ENCODE data around the gene CRACR2A.

The CRACR2A gene

DNA sequence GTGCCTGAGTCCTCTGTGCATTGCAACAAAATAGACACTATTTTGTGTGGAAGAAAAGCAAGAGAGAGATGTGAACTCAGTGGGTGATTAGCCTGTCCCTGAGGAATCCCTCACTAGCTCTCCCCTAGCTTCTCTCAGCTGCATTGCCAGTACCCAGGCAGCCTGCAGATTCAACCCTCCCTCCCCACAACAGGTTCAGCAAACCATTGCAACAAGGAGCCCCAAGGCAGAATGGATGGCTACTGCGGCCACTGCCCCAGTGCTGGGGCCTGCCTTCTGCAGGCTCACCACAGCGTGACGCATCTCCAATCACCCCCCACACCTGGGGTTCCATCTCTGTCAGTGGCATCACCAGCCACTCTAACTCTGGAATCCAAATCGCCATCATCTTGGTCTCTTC lies 2.3 kb downstream of the CRACR2A start:
- no peaks in the 10 kb centered on the region for H3K9me3 ChIP-seq (replicated peaks; ENCODE audit: insufficient read depth, low read length)
- H3K79me2 ChIP-seq (ENCODE audit: low read length): peaks cover 38% of the 10 kb centered on the region
- no peak for DNase-seq
- H3K27ac ChIP-seq (ENCODE audit: low read length): no peak overlapping the region
- no peaks in the 10 kb centered on the region for H3K36me3 ChIP-seq (replicated peaks; ENCODE audit: insufficient read depth, low read length)
- H2AFZ ChIP-seq (ENCODE audit: low read length): no peak overlapping the region
- no peaks in the 10 kb centered on the region for H3K9me2 ChIP-seq (replicated peaks; ENCODE audit: insufficient read depth, low read length)
- H4K20me1 ChIP-seq (ENCODE audit: insufficient read depth, low read length): no peaks in the 10 kb centered on the region
- TF ChIP-seq EZH2 (optimal IDR thresholded peaks at IDR 0.05; ENCODE audit: low read depth, low read length): no peak
- no peak for TF ChIP-seq EZH2phosphoT487 (IDR thresholded peaks at IDR 0.05; ENCODE audit: low read length)
- no peak for TF ChIP-seq CTCF (IDR thresholded peaks at IDR 0.05; ENCODE audit: low read length)
- no peak overlapping the region for H3K4me2 ChIP-seq (ENCODE audit: low read depth, low read length)
- no peaks in the 10 kb centered on the region for H3K27me3 ChIP-seq (replicated peaks; ENCODE audit: insufficient read depth, low read length)
- peaks cover 12% of the 10 kb centered on the region; the same call in 1 of the 2 replicates for H3K4me1 ChIP-seq (ENCODE audit: low read length)
- peaks cover 4% of the 10 kb centered on the region; the same call in 1 of the 2 replicates for H3F3A ChIP-seq (ENCODE audit: insufficient read depth, low read length)
- H3K9ac ChIP-seq (ENCODE audit: low read length): no peak overlapping the region
- H3K4me3 ChIP-seq (ENCODE audit: low read length): no peak overlapping the region

- Histone ChIP-seq H3K9ac (ENCODE audit: low read length) (no peak overlapping the region), H4K20me1 (ENCODE audit: insufficient read depth, low read length) (no peaks in the 10 kb centered on the region), H3K79me2 (ENCODE audit: low read length) (peaks cover 43% of the 10 kb centered on the region), H3K9me3 (replicated peaks; ENCODE audit: insufficient read depth, low read length) (no peaks in the 10 kb centered on the region), H3K4me3 (ENCODE audit: low read length) (no peak overlapping the region), H2AFZ (ENCODE audit: low read length) (no peak overlapping the region), H3K9me2 (replicated peaks; ENCODE audit: insufficient read depth, low read length) (no peaks in the 10 kb centered on the region), H3K4me1 (ENCODE audit: low read length) (peaks cover 9% of the 10 kb centered on the region; the same call in 1 of the 2 replicates), H3K27me3 (replicated peaks; ENCODE audit: insufficient read depth, low read length) (no peaks in the 10 kb centered on the region), H3K4me2 (ENCODE audit: low read depth, low read length) (no peak overlapping the region), H3K36me3 (replicated peaks; ENCODE audit: insufficient read depth, low read length) (no peaks in the 10 kb centered on the region), H3K27ac (ENCODE audit: low read length) (no peak overlapping the region), H3F3A (ENCODE audit: insufficient read depth, low read length) (peaks cover 4% of the 10 kb centered on the region; the same call in 1 of the 2 replicates)
- TF ChIP-seq EZH2 (optimal IDR thresholded peaks at IDR 0.05; ENCODE audit: low read depth, low read length) (no peak), CTCF (IDR thresholded peaks at IDR 0.05; ENCODE audit: low read length) (no peak), EZH2phosphoT487 (IDR thresholded peaks at IDR 0.05; ENCODE audit: low read length) (no peak)
- DNase-seq: no peak
These were observed 4.3 kb downstream of the CRACR2A start for GRCh38 chr12:3748620-3749019.

GRCh38 chr12:3747976-3748619 lies 4.8 kb downstream of the CRACR2A start:
- no peak for TF ChIP-seq EZH2 (optimal IDR thresholded peaks at IDR 0.05; ENCODE audit: low read depth, low read length)
- Histone ChIP-seq H4K20me1 (ENCODE audit: insufficient read depth, low read length) (no peaks in the 10 kb centered on the region), H3K9me3 (replicated peaks; ENCODE audit: insufficient read depth, low read length) (no peaks in the 10 kb centered on the region), H3K79me2 (ENCODE audit: low read length) (peaks cover 43% of the 10 kb centered on the region), H3K27me3 (replicated peaks; ENCODE audit: insufficient read depth, low read length) (no peaks in the 10 kb centered on the region), H3K9ac (ENCODE audit: low read length) (no peak overlapping the region), H3K4me3 (ENCODE audit: low read length) (no peak overlapping the region), H3K36me3 (replicated peaks; ENCODE audit: insufficient read depth, low read length) (no peaks in the 10 kb centered on the region), H2AFZ (ENCODE audit: low read length) (no peak overlapping the region), H3K9me2 (replicated peaks; ENCODE audit: insufficient read depth, low read length) (no peaks in the 10 kb centered on the region), H3F3A (ENCODE audit: insufficient read depth, low read length) (no peaks in the 10 kb centered on the region), H3K4me1 (ENCODE audit: low read length) (0 out of 2 replicates have a peak, but pooled peaks cover 7% of the 10 kb centered on the region), H3K27ac (ENCODE audit: low read length) (no peak overlapping the region), H3K4me2 (ENCODE audit: low read depth, low read length) (no peak overlapping the region)
- DNase-seq: no peak

GRCh38 chr12:3747543-3747942 lies 5.4 kb downstream of the CRACR2A start:
- no peaks in the 10 kb centered on the region for H3K27me3 ChIP-seq (replicated peaks; ENCODE audit: insufficient read depth, low read length)
- no peak for DNase-seq
- no peaks in the 10 kb centered on the region for H3F3A ChIP-seq (ENCODE audit: insufficient read depth, low read length)
- H3K79me2 ChIP-seq (ENCODE audit: low read length): peaks cover 42% of the 10 kb centered on the region
- H3K4me2 ChIP-seq (ENCODE audit: low read depth, low read length): no peak overlapping the region
- H3K9me3 ChIP-seq (replicated peaks; ENCODE audit: insufficient read depth, low read length): no peaks in the 10 kb centered on the region
- no peak overlapping the region for H3K27ac ChIP-seq (ENCODE audit: low read length)
- no peaks in the 10 kb centered on the region for H3K36me3 ChIP-seq (replicated peaks; ENCODE audit: insufficient read depth, low read length)
- TF ChIP-seq EZH2phosphoT487 (IDR thresholded peaks at IDR 0.05; ENCODE audit: low read length) (no peak), EZH2 (optimal IDR thresholded peaks at IDR 0.05; ENCODE audit: low read depth, low read length) (no peak), CTCF (IDR thresholded peaks at IDR 0.05; ENCODE audit: low read length) (no peak)
- no peak overlapping the region for H3K4me3 ChIP-seq (ENCODE audit: low read length)
- no peak overlapping the region for H2AFZ ChIP-seq (ENCODE audit: low read length)
- H3K9me2 ChIP-seq (replicated peaks; ENCODE audit: insufficient read depth, low read length): no peaks in the 10 kb centered on the region
- H3K4me1 ChIP-seq (ENCODE audit: low read length): 0 out of 2 replicates have a peak, but pooled peaks cover 7% of the 10 kb centered on the region
- no peaks in the 10 kb centered on the region for H4K20me1 ChIP-seq (ENCODE audit: insufficient read depth, low read length)
- no peak overlapping the region for H3K9ac ChIP-seq (ENCODE audit: low read length)

Measured in MM.1S (cell line).